ENCODE results near the gene ZHX3.

DNA sequence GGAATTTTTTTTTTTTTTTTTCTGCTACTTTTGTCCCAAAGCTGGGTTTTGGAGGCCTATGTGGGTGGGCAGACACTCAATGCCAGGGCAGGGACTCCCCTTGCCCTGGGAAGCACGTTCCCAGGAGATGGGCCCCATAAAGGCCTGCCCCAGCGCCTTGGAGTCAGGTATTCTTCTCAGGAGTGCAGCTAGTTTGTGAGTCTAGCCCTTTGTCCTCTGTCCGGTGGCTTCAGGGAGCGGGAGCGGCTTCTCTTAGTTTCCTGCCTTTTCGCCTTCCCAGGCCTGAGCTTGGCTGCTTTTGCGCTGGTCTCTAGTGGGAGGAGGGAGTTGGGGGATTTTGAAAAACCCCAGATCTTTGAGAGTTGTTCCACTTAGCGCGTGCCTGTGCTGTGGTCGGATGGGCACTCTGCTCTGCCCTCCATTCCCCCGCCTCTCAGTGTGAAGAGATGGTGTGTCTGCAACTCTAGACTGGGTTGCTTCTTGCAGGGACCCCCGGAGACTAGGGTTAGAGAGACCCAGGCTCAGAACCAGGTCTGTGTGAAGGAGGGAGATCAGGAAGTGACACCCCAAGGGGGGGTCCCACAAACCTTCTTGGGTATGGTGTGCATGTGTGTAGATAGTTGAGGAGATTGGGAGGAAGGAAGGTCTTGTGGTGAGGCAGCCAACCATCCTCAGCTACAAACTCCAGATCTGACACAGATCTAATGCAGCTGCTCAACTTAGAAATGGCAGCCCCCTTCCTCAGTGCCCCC, 178.9 kb downstream of the ZHX3 start:
- TF ChIP-seq YY1 (IDR thresholded peaks at IDR 0.05) = no peak
- TF ChIP-seq, protein P1, sequence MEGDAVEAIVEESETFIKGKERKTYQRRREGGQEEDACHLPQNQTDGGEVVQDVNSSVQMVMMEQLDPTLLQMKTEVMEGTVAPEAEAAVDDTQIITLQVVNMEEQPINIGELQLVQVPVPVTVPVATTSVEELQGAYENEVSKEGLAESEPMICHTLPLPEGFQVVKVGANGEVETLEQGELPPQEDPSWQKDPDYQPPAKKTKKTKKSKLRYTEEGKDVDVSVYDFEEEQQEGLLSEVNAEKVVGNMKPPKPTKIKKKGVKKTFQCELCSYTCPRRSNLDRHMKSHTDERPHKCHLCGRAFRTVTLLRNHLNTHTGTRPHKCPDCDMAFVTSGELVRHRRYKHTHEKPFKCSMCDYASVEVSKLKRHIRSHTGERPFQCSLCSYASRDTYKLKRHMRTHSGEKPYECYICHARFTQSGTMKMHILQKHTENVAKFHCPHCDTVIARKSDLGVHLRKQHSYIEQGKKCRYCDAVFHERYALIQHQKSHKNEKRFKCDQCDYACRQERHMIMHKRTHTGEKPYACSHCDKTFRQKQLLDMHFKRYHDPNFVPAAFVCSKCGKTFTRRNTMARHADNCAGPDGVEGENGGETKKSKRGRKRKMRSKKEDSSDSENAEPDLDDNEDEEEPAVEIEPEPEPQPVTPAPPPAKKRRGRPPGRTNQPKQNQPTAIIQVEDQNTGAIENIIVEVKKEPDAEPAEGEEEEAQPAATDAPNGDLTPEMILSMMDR (IDR thresholded peaks at IDR 0.05; ENCODE audit: low read depth, low read length, missing input control) = no peak
- no peak for TF ChIP-seq RAD21 (IDR thresholded peaks at IDR 0.05)
- TF ChIP-seq, protein P2, sequence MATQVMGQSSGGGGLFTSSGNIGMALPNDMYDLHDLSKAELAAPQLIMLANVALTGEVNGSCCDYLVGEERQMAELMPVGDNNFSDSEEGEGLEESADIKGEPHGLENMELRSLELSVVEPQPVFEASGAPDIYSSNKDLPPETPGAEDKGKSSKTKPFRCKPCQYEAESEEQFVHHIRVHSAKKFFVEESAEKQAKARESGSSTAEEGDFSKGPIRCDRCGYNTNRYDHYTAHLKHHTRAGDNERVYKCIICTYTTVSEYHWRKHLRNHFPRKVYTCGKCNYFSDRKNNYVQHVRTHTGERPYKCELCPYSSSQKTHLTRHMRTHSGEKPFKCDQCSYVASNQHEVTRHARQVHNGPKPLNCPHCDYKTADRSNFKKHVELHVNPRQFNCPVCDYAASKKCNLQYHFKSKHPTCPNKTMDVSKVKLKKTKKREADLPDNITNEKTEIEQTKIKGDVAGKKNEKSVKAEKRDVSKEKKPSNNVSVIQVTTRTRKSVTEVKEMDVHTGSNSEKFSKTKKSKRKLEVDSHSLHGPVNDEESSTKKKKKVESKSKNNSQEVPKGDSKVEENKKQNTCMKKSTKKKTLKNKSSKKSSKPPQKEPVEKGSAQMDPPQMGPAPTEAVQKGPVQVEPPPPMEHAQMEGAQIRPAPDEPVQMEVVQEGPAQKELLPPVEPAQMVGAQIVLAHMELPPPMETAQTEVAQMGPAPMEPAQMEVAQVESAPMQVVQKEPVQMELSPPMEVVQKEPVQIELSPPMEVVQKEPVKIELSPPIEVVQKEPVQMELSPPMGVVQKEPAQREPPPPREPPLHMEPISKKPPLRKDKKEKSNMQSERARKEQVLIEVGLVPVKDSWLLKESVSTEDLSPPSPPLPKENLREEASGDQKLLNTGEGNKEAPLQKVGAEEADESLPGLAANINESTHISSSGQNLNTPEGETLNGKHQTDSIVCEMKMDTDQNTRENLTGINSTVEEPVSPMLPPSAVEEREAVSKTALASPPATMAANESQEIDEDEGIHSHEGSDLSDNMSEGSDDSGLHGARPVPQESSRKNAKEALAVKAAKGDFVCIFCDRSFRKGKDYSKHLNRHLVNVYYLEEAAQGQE (IDR thresholded peaks at IDR 0.05) = no peak
- no peak for TF ChIP-seq HNF4G (IDR thresholded peaks at IDR 0.05)
- no peak for TF ChIP-seq JUND (IDR thresholded peaks at IDR 0.05)
- TF ChIP-seq HNF4A (conservative IDR thresholded peaks at IDR 0.05) = no peak
- no peak for TF ChIP-seq FOXA1 (IDR thresholded peaks at IDR 0.05)
- no peak for TF ChIP-seq TAF1 (conservative IDR thresholded peaks at IDR 0.05)
- TF ChIP-seq GABPA (IDR thresholded peaks at IDR 0.05 in 1 of 2, conservative IDR thresholded peaks at IDR 0.05 in 1 of 2) = no peak
- TF ChIP-seq, protein P3, sequence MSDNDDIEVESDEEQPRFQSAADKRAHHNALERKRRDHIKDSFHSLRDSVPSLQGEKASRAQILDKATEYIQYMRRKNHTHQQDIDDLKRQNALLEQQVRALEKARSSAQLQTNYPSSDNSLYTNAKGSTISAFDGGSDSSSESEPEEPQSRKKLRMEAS (IDR thresholded peaks at IDR 0.05) = no peak

Measured in liver (tissue), 3 donors.